ENCODE results near the gene HIVEP3. TPM values are rescaled to one million over a fixed set of nuclear protein-coding genes. Genes with fewer than 3 reads are reported as not detected.

The HIVEP3 gene
- total RNA-seq, 1 experiment from 2014 or later: 1.4 TPM

- no CpG with 5 or more reads among the region's 4 CpGs for WGBS (ENCODE audit: extremely low coverage, insufficient read length, low lambda C conversion rate)
- no peak overlapping the region for H4K8ac ChIP-seq (replicated peaks; ENCODE audit: insufficient read length, low read depth, low read length)
- Mint-ChIP-seq H3K9me3 (no peaks in the 10 kb centered on the region), H3K36me3 (ENCODE audit: insufficient read depth in 1 of 3, low read depth in 3 of 3) (no peaks in the 10 kb centered on the region; a peak in 1 of 7 replicates), H3K4me3 (no peak overlapping the region), H3K27me3 (ENCODE audit: low read depth) (peaks cover 4% of the 10 kb centered on the region), H3K4me1 (peaks cover 2 to 3% of the 10 kb centered on the region in 2 experiments; a peak in 3 of 4 replicates), H3K27ac (no peak overlapping the region)
- H3K9me3 ChIP-seq (ENCODE audit: control insufficient read depth, low read depth, low read length): no peaks in the 10 kb centered on the region
- no peak overlapping the region for H4K91ac ChIP-seq (ENCODE audit: insufficient read length, low read depth, low read length)
- no peak overlapping the region for H3K23ac ChIP-seq (ENCODE audit: insufficient read length, low read depth, low read length)
- no peak overlapping the region for H2BK120ac ChIP-seq (ENCODE audit: low read depth, low read length, poor library complexity, severe bottlenecking)
- no peak overlapping the region for H2BK12ac ChIP-seq (ENCODE audit: insufficient read length, low read depth, low read length)
- no peak for DNase-seq
- no peaks in the 10 kb centered on the region for H3K79me1 ChIP-seq (ENCODE audit: insufficient read depth, low read depth, low read length, poor library complexity, severe bottlenecking)
- H4K5ac ChIP-seq (ENCODE audit: insufficient read length, low read depth, low read length): no peak overlapping the region
- H2AK5ac ChIP-seq (ENCODE audit: insufficient read length, low read length): no peak overlapping the region
- H2BK5ac ChIP-seq (ENCODE audit: insufficient read length, low read length): no peak overlapping the region
- H3K4me1 ChIP-seq (ENCODE audit: insufficient read depth, low read length): no peaks in the 10 kb centered on the region
- H3K79me2 ChIP-seq (ENCODE audit: insufficient read depth, low read length): no peaks in the 10 kb centered on the region
- no peak overlapping the region for H3K4me2 ChIP-seq (ENCODE audit: insufficient read depth, insufficient read length, low read length)
- no peak overlapping the region for H3K9ac ChIP-seq (ENCODE audit: extremely low read depth, insufficient read length, low read length)
- H2AFZ ChIP-seq (ENCODE audit: low read length): no peak overlapping the region
- H3K18ac ChIP-seq (ENCODE audit: insufficient read length, low read depth, low read length): no peak overlapping the region
- no peak overlapping the region for H2BK15ac ChIP-seq (ENCODE audit: low read depth, low read length)
- no peaks in the 10 kb centered on the region for H4K20me1 ChIP-seq (ENCODE audit: control insufficient read depth, insufficient read depth, insufficient read length)
- H3T11ph ChIP-seq (ENCODE audit: low read length): no peak overlapping the region
- H3K56ac ChIP-seq (ENCODE audit: insufficient read length, low read depth, low read length): no peak overlapping the region
- no peak overlapping the region for H2BK20ac ChIP-seq (ENCODE audit: low read depth, low read length, poor library complexity, severe bottlenecking)
- no peaks in the 10 kb centered on the region for H3K27me3 ChIP-seq (ENCODE audit: insufficient read depth, low read length)
- no peak overlapping the region for H3K27ac ChIP-seq (ENCODE audit: insufficient read length, low read depth, low read length)
- no peak overlapping the region for H3K14ac ChIP-seq (ENCODE audit: insufficient read depth, low read length)
- H3K4ac ChIP-seq (ENCODE audit: low read depth, low read length): no peak overlapping the region
- TF ChIP-seq CTCF (conservative IDR thresholded peaks at IDR 0.05): no peak
- no peaks in the 10 kb centered on the region for H3K23me2 ChIP-seq (ENCODE audit: insufficient read length, low read depth, low read length, poor library complexity, severe bottlenecking)
Observed at GRCh38 chr1:41702771-41703170, 216.0 kb downstream of the HIVEP3 start.

Data from H9 (cell line).